Activated CD8-positive, alpha-beta memory T cell treated with anti-CD3 and anti-CD28 coated beads for 1 hour (primary cell): ENCODE measurements around the gene MACROD1.

Experiments used
- DNase-seq, 2 donors: peaks; one replicate each; pipeline ENCODE4 v3.0.0-alpha.2; 2020; ENCODE audit warnings: low read depth in 1 of 2; ENCODE audit errors: extremely low read depth in 1 of 2

MACROD1 gene

GRCh38 chr11:64114231-64114630 lies 51.7 kb downstream of the MACROD1 start:
- DNase-seq: no peak

- DNase-seq: no peak
Observed at GRCh38 chr11:64113462-64113780, 52.5 kb downstream of the MACROD1 start.

GRCh38 chr11:64112771-64113461 lies 53.0 kb downstream of the MACROD1 start:
- DNase-seq: no peak

- DNase-seq: no peak
Observed at GRCh38 chr11:64110465-64111375, 55.2 kb downstream of the MACROD1 start.

- DNase-seq: no peak
Observed at GRCh38 chr11:64109332-64109731, 56.6 kb downstream of the MACROD1 start.

GRCh38 chr11:64107303-64107702 lies 58.6 kb downstream of the MACROD1 start:
- no peak for DNase-seq

GRCh38 chr11:64104632-64105031 lies 61.3 kb downstream of the MACROD1 start:
- DNase-seq: no peak

- no peak for DNase-seq
Observed at GRCh38 chr11:64103277-64103985, 62.5 kb downstream of the MACROD1 start.

GRCh38 chr11:64102005-64102738 lies 63.7 kb downstream of the MACROD1 start:
- DNase-seq: no peak

- DNase-seq: no peak
Observed at GRCh38 chr11:64101461-64101860, 64.5 kb downstream of the MACROD1 start.

- DNase-seq: no peak
Observed at GRCh38 chr11:64100782-64101353, 65.0 kb downstream of the MACROD1 start.

- no peak for DNase-seq
Observed at GRCh38 chr11:64100360-64100759, 65.6 kb downstream of the MACROD1 start.

- no peak for DNase-seq
Observed at GRCh38 chr11:64099436-64099835, 66.5 kb downstream of the MACROD1 start.

- DNase-seq: no peak
Observed at GRCh38 chr11:64098318-64098831, 67.5 kb downstream of the MACROD1 start.

- DNase-seq: no peak
Observed at GRCh38 chr11:64097468-64098317, 68.2 kb downstream of the MACROD1 start.

GRCh38 chr11:64096835-64097234 lies 69.1 kb downstream of the MACROD1 start:
- no peak for DNase-seq

GRCh38 chr11:64095949-64096348 lies 70.0 kb downstream of the MACROD1 start:
- DNase-seq: no peak

- no peak for DNase-seq
Observed at GRCh38 chr11:64095273-64095817, 70.6 kb downstream of the MACROD1 start.
